K562 (cell line): ENCODE data around the gene BLCAP. TPM values are rescaled to one million over a fixed set of nuclear protein-coding genes. Genes with fewer than 3 reads are reported as not detected.

Source experiments
- ATAC-seq: fragments of 200-7000 bp; cut with Tn5 transposase; 3 replicates; pipeline ENCODE4 v1.9.1; 2020; ENCODE audit warnings: moderate library complexity
- BruUV-seq: library from RNA; stranded (reverse); fragments of 400-500 nt; replicated peaks from 2 replicates; lab custom pipeline; 2021; lab: Mats Ljungman, UMichigan
- CTCF ChIA-PET: fragments of 300-600 bp; formaldehyde crosslinking; extraction: SDS; loops from one replicate; lab custom pipeline; 2021; ENCODE audit warnings: low intra/inter-chr PET ratio; lab: Yijun Ruan, JAX
- POLR2A ChIA-PET: fragments of 300-600, 350-650 bp; sonication (Branson Sonifier 250); formaldehyde crosslinking; extraction: SDS; loops from one replicate; lab custom pipeline; 2021; ENCODE audit warnings: antibody characterized with exemption, inconsistent platforms; lab: Yijun Ruan, JAX
- DNase-seq, 4 experiments: peaks; one replicate each; pipeline versions ENCODE4 v3.0.0 to v3.0.0-alpha.2; 2011 to 2018; ENCODE audit warnings: low spot score in 3 of 4, mixed read lengths in 3 of 4; ENCODE audit errors: extremely low read depth in 1 of 4
- FAIRE-seq: peaks from 2 replicates; lab custom pipeline; 2011; peaks lifted over from hg19 to GRCh38; lab: Jason Lieb, UNC
- H2AFZ ChIP-seq: 2 replicates; pipeline ENCODE4 v1.6.0; 2011; ENCODE audit warnings: low read depth, low read length, control low read depth, inconsistent platforms
- H3K27ac ChIP-seq: fragments of 200-600 bp; 3 replicates; pipeline ENCODE4 v1.8.0; 2011; ENCODE audit warnings: low read depth, mild to moderate bottlenecking, control low read depth, inconsistent platforms, low read length, moderate library complexity, mixed read lengths; ENCODE audit errors: extremely low read depth
- H3K27me3 ChIP-seq, 2 experiments: fragments of 300-600 bp in 1 of 2; 2 replicates in 1 of 2; 3 replicates in 1 of 2; pipeline versions ENCODE4 v1.6.0 to v1.8.0; 2011; ENCODE audit warnings: inconsistent platforms in 2 of 2, low read length in 2 of 2, mild to moderate bottlenecking in 1 of 2, mixed read lengths in 1 of 2, moderate library complexity in 1 of 2; ENCODE audit not compliant: control insufficient read depth in 2 of 2, insufficient read depth in 2 of 2
- H3K36me3 ChIP-seq: fragments of 300-600 bp; 3 replicates; pipeline ENCODE4 v1.8.0; 2011; ENCODE audit warnings: mild to moderate bottlenecking, low read length, inconsistent platforms; ENCODE audit not compliant: control insufficient read depth, insufficient read depth
- H3K4me1 ChIP-seq, 2 experiments: fragments of 200-600 bp in 1 of 2; replicated peaks in 1 of 2; 2 replicates in 1 of 2; 3 replicates in 1 of 2; pipeline versions ENCODE4 v1.5.1 to v1.8.0; 2011; ENCODE audit warnings: inconsistent platforms in 2 of 2, low read length in 2 of 2, mild to moderate bottlenecking in 1 of 2, mixed read lengths in 1 of 2, moderate library complexity in 1 of 2; ENCODE audit not compliant: control insufficient read depth in 2 of 2, insufficient read depth in 2 of 2
- H3K4me2 ChIP-seq: 2 replicates; pipeline ENCODE4 v1.6.1; 2011; ENCODE audit warnings: low read length, control low read depth, inconsistent platforms, mixed read lengths; ENCODE audit not compliant: insufficient read depth
- H3K4me3 ChIP-seq: fragments of 200-600 bp; sonication (generic), shearing (Covaris generic); 2 replicates; pipeline ENCODE4 v1.5.1; 2016; ENCODE audit warnings: control low read depth, inconsistent platforms
- H3K79me2 ChIP-seq: fragments of 200-600 bp; 3 replicates; pipeline ENCODE4 v1.8.0; 2011; ENCODE audit warnings: low read length, inconsistent platforms; ENCODE audit not compliant: control insufficient read depth, insufficient read depth
- H3K9ac ChIP-seq, 2 experiments: 2 replicates each; pipeline versions ENCODE4 v1.6.0 to v1.6.1; 2011; ENCODE audit warnings: low read depth in 2 of 2, low read length in 2 of 2, control low read depth in 1 of 2, inconsistent platforms in 1 of 2, mild to moderate bottlenecking in 1 of 2, mixed read lengths in 1 of 2; ENCODE audit not compliant: insufficient read depth in 1 of 2
- H3K9me1 ChIP-seq: one replicate; pipeline ENCODE4 v1.6.0; 2011; ENCODE audit warnings: inconsistent platforms, mild to moderate bottlenecking, low read length, moderate library complexity; ENCODE audit not compliant: control insufficient read depth, insufficient read depth
- H3K9me3 ChIP-seq: replicated peaks from 2 replicates; pipeline ENCODE4 v1.5.1; 2011; ENCODE audit warnings: low read depth, low read length, inconsistent platforms; ENCODE audit not compliant: control insufficient read depth, insufficient read depth
- H4K20me1 ChIP-seq: replicated peaks from 2 replicates; pipeline ENCODE4 v1.6.1; 2011; ENCODE audit warnings: low read length, inconsistent platforms, mixed read lengths; ENCODE audit not compliant: control insufficient read depth, insufficient read depth
- ADNP ChIP-seq: fragments of 200-800 bp; sonication (Bioruptor generic); IDR thresholded peaks from 2 replicates; pipeline ENCODE4 v1.6.1; 2016; ENCODE audit warnings: missing genetic modification characterization, missing compliant biosample characterization
- BRCA1 ChIP-seq, 2 experiments: fragments of 450-650 bp in 1 of 2; sonication (generic) in 1 of 2; formaldehyde crosslinking in 1 of 2; IDR thresholded peaks; 2 replicates each; pipeline versions ENCODE4 v1.5.0 to v1.6.1; 2017 to 2020; ENCODE audit warnings: mild to moderate bottlenecking in 1 of 2, missing genetic modification reagents in 1 of 2
- DEAF1 ChIP-seq: fragments of 450-650 bp; formaldehyde crosslinking; IDR thresholded peaks from 2 replicates; pipeline ENCODE4 v1.4.0; 2020; ENCODE audit warnings: mild to moderate bottlenecking, moderate library complexity
- E4F1 ChIP-seq: fragments of 250-450 bp; sonication (Bioruptor Pico); IDR thresholded peaks from 2 replicates; pipeline ENCODE4 v1.5.0; 2021; ENCODE audit warnings: mild to moderate bottlenecking, borderline replicate concordance
- KAT2B ChIP-seq: IDR thresholded peaks from one replicate; pipeline ENCODE4 v1.6.1; 2012; ENCODE audit warnings: low read depth, mild to moderate bottlenecking, control low read depth, inconsistent platforms, low read length, moderate library complexity
- MAFK ChIP-seq: IDR thresholded peaks from 2 replicates; pipeline ENCODE4 v1.6.1; 2011; ENCODE audit warnings: low read length, improper control_type of control experiment
- NKRF ChIP-seq: fragments of 450-650 bp; IDR thresholded peaks from 2 replicates; pipeline ENCODE4 v1.6.1; 2016; ENCODE audit warnings: borderline replicate concordance
- SMC3 ChIP-seq: conservative IDR thresholded peaks from 2 replicates; pipeline ENCODE4 v1.6.1; 2011; ENCODE audit warnings: low read depth, low read length, improper control_type of control experiment; ENCODE audit not compliant: insufficient read depth
- TCF3 ChIP-seq: sonication (generic); formaldehyde crosslinking; IDR thresholded peaks from 2 replicates; pipeline ENCODE4 v1.4.0; 2020; ENCODE audit warnings: mild to moderate bottlenecking, missing genetic modification reagents
- TFE3 ChIP-seq: fragments of 450-650 bp; formaldehyde crosslinking; IDR thresholded peaks from 2 replicates; pipeline ENCODE4 v1.4.0; 2020; ENCODE audit warnings: mild to moderate bottlenecking, mixed read lengths
- ZNF23 ChIP-seq: fragments of 250-450 bp; sonication (Bioruptor Pico); IDR thresholded peaks from 2 replicates; pipeline ENCODE4 v1.4.0; 2020; ENCODE audit warnings: mild to moderate bottlenecking
- ZNF764 ChIP-seq: fragments of 250-450 bp; sonication (Bioruptor Pico); IDR thresholded peaks from 2 replicates; pipeline ENCODE4 v1.4.0; 2020; ENCODE audit warnings: low read depth, mild to moderate bottlenecking, moderate library complexity
- WGBS: fragments of 100-300 bp; shearing (Covaris generic); methylation state at CpG from one replicate; pipeline ENCODE4 v1.1.6; 2016; ENCODE audit warnings: low coverage, mixed read lengths; ENCODE audit not compliant: insufficient coverage; ENCODE audit errors: missing lambda C conversion rate; 5-methylcytosine and 5-hydroxymethylcytosine counted together
- in situ Hi-C: fragments of 300-500 bp; cut with MboI; formaldehyde crosslinking; loops from 4 replicates; pipeline ENCODE4 v1.15.0; 2018; ENCODE audit warnings: inconsistent platforms, mixed read lengths
- intact Hi-C: fragments of 100-400 bp; cut with micrococcal nuclease; formaldehyde crosslinking; loops from 2 replicates; pipeline ENCODE4 v1.14.2; 2022
- polyA plus RNA-seq, 8 experiments: library from polyadenylated mRNA; depleted of rRNA in 4 of 8; stranded (reverse) in 5 of 8; unstranded in 3 of 8; fragments of >200 nt; fragmentation: Nextera tagmentation in 2 of 8; fragmentation: Illumina TruSeq in 1 of 8; extraction: Ambion mirVana in 2 of 8; extraction: Trizol in 1 of 8; gene quantifications; 2 replicates each; pipeline versions ENCODE4 v1.2.1 to v1.2.3, GENCODE V29; 2011 to 2014; ENCODE audit warnings: inconsistent platforms in 1 of 8, missing spikeins in 1 of 8
- total RNA-seq, 7 experiments: library from RNA; depleted of rRNA in 6 of 7; stranded (reverse); fragments of >200 nt in 6 of 7; fragmentation: Illumina TruSeq in 2 of 7; extraction: Trizol in 2 of 7; gene quantifications; 2 replicates each; pipeline versions ENCODE4 v1.2.1 to v1.2.3, GENCODE V29; 2011 to 2021; ENCODE audit warnings: low replicate concordance in 1 of 7

BLCAP gene
- total and polyA plus RNA-seq, 9 of the 15 experiments (the other 6 are each of a cell fraction or from before 2014, with no cell fraction given) = 16.9 to 41.5 (median 27.6) TPM

- H3K4me1 ChIP-seq = peaks cover 10 to 16% of the 10 kb centered on the region in 2 experiments; a peak in 4 of 5 replicates
- no peaks in the 10 kb centered on the region for H3K9me1 ChIP-seq
- peak; percentile 62 to 82 (median 78) for DNase-seq
- H3K36me3 ChIP-seq = no peaks in the 10 kb centered on the region
- H3K9me3 ChIP-seq = no peaks in the 10 kb centered on the region
- no peak overlapping the region for H3K4me3 ChIP-seq
- H3K4me2 ChIP-seq = no peak overlapping the region; the same call in 1 of the 2 replicates
- 0 out of 4 replicates have a peak overlapping the region, but pooled peaks of 1 of the 2 experiments have one; percentile 55 for H3K9ac ChIP-seq
- FAIRE-seq = peak; percentile 15
- ChIA-PET CTCF (interaction anchor here (0.9 to 1.7 kb wide), 3 partner anchors 36 to 656 kb away, joined by 3 to 8 read pairs (median 4); no protein-coding TSS in a partner anchor), POLR2A (interaction anchor here (0.6 kb wide), 1 partner anchor 760 kb away, joined by 7 read pairs; no protein-coding TSS in a partner anchor)
- H3K79me2 ChIP-seq = no peaks in the 10 kb centered on the region
- H3K27me3 ChIP-seq = peaks cover 5 to 30% of the 10 kb centered on the region in 2 experiments; a peak in 3 of 5 replicates
- peak; percentile 88 for ATAC-seq
- no peak overlapping the region for H3K27ac ChIP-seq
- peaks cover 9% of the 10 kb centered on the region; the same call in 1 of the 2 replicates for H4K20me1 ChIP-seq
- intact Hi-C loops (loop anchor here (2.0 to 5.0 kb wide), 3 partner anchors 333 to 658 kb away; no protein-coding TSS in a partner anchor), in situ Hi-C loops (loop anchor here (5.0 to 10.0 kb wide), 2 partner anchors 330 to 673 kb away; no protein-coding TSS in a partner anchor)
- H2AFZ ChIP-seq = no peak overlapping the region
- 3% methylated on average over 34 of the region's 34 CpGs for WGBS
- BruUV-seq = no TSS peak
- TF ChIP-seq TCF3 (CRISPR knock-in tag) (no peak), MAFK (no peak), BRCA1 (IDR thresholded peaks at IDR 0.05) (no peak), BRCA1 (CRISPR knock-in tag; IDR thresholded peaks at IDR 0.05) (0 out of 2 replicates have a peak, but pooled peaks have one; percentile 72), DEAF1 (peak; percentile 80), KAT2B (no peak), ADNP (tag) (no peak), SMC3 (peak; percentile 78), ZNF764 (no peak), NKRF (no peak), TFE3 (CRISPR knock-in tag) (no peak), ZNF23 (CRISPR knock-in tag) (no peak), E4F1 (no peak)
Measured at GRCh38 chr20:37564388-37565133, 36.9 kb upstream of the BLCAP start.
